Ascending aorta (tissue), 2 donors: ENCODE measurements around the gene MUC3A. TPM values are rescaled to one million over a fixed set of nuclear protein-coding genes. Genes with fewer than 3 reads are reported as not detected.
"Not testable (repeated sequence)": the region's sequence is repeated elsewhere in the genome, so short reads cannot be mapped to it uniquely, and the experiment has no call there.

Experiments used
- DNase-seq, 2 donors: peaks; one replicate each; pipeline ENCODE4 v3.0.0-alpha.2; 2019; ENCODE audit warnings: low spot score in 2 of 2
- H3K27ac ChIP-seq, 2 donors: fragments of 200-600 bp; sonication (generic); one replicate each; pipeline ENCODE4 v1.5.1; 2016 to 2017; ENCODE audit warnings: mild to moderate bottlenecking in 1 of 2
- H3K27me3 ChIP-seq: fragments of 200-600 bp; sonication (generic); one replicate; pipeline ENCODE4 v1.5.1; 2017
- H3K36me3 ChIP-seq, 2 donors: fragments of 200-600 bp; sonication (generic); one replicate each; pipeline ENCODE4 v1.5.1; 2016
- H3K4me1 ChIP-seq, 2 donors: fragments of 200-600 bp; sonication (generic); one replicate each; pipeline ENCODE4 v1.5.1; 2016 to 2017; ENCODE audit warnings: mild to moderate bottlenecking in 1 of 2
- H3K4me3 ChIP-seq, 2 donors: fragments of 200-600 bp; sonication (generic); one replicate each; pipeline ENCODE4 v1.5.1; 2016 to 2017; ENCODE audit warnings: mild to moderate bottlenecking in 1 of 2
- H3K9me3 ChIP-seq, 2 donors: fragments of 200-600 bp; sonication (generic); one replicate each; pipeline ENCODE4 v1.5.1; 2016
- intact Hi-C: fragments of 100-400 bp; cut with DNase I; formaldehyde crosslinking; loops from one replicate; pipeline ENCODE4 v1.15.1; 2023
- total RNA-seq: library from RNA; depleted of rRNA; stranded (reverse); fragments of >200 nt; gene quantifications from one replicate; pipeline ENCODE4 v1.1.0, GENCODE V29; 2016
- TF ChIP-seq, protein P1 (sequence below), 3 experiments: fragments of 200-600 bp in 2 of 3; fragments of 450-650 bp in 1 of 3; sonication (generic) in 2 of 3; IDR thresholded peaks; one replicate each; pipeline ENCODE4 v1.5.1; 2016 to 2019; ENCODE audit warnings: antibody characterized with exemption in 3 of 3, mild to moderate bottlenecking in 1 of 3, moderate library complexity in 1 of 3

MUC3A gene
- total RNA-seq, 1 donor from 2014 or later, result not detected

- Histone ChIP-seq H3K27ac (no peak overlapping the region), H3K4me1 (no peaks in the 10 kb centered on the region), H3K4me3 (no peak overlapping the region), H3K36me3 (no peaks in the 10 kb centered on the region), H3K27me3 (no peaks in the 10 kb centered on the region), H3K9me3 (no peaks in the 10 kb centered on the region)
- no peak for DNase-seq
- intact Hi-C loops, result no loop called here
- TF ChIP-seq, protein P1, sequence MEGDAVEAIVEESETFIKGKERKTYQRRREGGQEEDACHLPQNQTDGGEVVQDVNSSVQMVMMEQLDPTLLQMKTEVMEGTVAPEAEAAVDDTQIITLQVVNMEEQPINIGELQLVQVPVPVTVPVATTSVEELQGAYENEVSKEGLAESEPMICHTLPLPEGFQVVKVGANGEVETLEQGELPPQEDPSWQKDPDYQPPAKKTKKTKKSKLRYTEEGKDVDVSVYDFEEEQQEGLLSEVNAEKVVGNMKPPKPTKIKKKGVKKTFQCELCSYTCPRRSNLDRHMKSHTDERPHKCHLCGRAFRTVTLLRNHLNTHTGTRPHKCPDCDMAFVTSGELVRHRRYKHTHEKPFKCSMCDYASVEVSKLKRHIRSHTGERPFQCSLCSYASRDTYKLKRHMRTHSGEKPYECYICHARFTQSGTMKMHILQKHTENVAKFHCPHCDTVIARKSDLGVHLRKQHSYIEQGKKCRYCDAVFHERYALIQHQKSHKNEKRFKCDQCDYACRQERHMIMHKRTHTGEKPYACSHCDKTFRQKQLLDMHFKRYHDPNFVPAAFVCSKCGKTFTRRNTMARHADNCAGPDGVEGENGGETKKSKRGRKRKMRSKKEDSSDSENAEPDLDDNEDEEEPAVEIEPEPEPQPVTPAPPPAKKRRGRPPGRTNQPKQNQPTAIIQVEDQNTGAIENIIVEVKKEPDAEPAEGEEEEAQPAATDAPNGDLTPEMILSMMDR (IDR thresholded peaks at IDR 0.05), result no peak
Observed at GRCh38 chr7:100983451-100984187, 34.3 kb downstream of the MUC3A start.

GRCh38 chr7:100984241-100984918 is 35.0 kb downstream of the MUC3A start:
- H3K27ac ChIP-seq, H3K9me3 ChIP-seq, intact Hi-C loops, DNase-seq, H3K36me3 ChIP-seq, H3K27me3 ChIP-seq, H3K4me3 ChIP-seq, H3K4me1 ChIP-seq: not testable (repeated sequence)

DNA sequence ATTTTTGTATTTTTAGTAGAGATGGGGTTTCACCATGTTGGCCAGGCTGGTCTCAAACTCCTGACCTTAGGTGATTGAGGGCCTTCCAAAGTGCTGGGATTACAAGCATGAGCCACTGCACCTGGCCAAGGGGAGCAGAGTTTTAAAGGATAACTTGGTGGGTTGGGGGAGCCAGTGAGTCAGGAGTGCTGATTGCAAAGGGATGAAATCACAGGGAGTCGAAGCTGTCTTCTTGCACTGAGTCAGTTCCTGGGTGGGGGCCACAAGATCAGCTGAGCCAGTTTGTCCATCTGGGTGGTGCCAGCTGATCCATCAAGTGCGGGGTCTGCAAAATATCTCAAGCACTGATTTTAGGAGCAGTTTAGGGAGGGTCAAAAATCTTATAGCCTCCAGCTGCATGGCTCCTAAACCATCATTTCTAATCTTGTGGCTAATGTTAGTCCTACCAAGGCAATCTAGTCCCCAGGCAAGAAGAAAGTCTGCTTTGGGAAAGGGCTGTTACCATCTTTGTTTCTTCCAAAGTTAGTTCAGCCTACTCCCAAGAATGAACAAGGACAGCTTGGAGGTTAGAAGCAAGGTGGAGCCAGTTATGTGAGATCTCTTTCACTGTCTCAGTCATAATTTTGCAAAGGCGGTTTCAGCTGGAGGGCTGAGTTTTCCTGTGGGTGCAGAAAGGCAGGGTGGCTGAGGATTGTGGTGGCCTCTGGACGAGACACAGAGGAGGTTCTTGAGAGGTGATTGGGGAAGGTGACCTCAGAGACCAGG is 35.9 kb downstream of the MUC3A start:
- H3K9me3 ChIP-seq, DNase-seq, H3K36me3 ChIP-seq, H3K4me3 ChIP-seq, H3K27ac ChIP-seq, H3K27me3 ChIP-seq, H3K4me1 ChIP-seq, intact Hi-C loops: not testable (repeated sequence)

DNA sequence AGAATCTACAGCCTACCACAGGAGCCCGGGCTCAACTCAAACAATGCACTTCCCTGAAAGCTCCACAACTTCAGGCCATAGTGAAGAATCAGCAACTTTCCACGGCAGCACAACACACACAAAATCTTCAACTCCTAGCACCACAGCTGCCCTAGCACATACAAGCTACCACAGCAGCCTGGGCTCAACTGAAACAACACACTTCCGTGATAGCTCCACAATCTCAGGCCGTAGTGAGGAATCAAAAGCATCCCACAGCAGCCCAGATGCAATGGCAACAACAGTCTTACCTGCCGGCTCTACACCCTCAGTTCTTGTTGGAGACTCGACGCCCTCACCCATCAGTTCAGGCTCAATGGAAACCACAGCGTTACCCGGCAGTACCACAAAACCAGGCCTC is 42.3 kb downstream of the MUC3A start:
- Histone ChIP-seq H3K36me3 (no peaks in the 10 kb centered on the region), H3K4me3 (no peak overlapping the region), H3K27me3 (no peaks in the 10 kb centered on the region), H3K27ac (no peak overlapping the region), H3K9me3 (no peaks in the 10 kb centered on the region), H3K4me1 (no peaks in the 10 kb centered on the region)
- no peak for DNase-seq
- TF ChIP-seq, protein P1 (IDR thresholded peaks at IDR 0.05), result no peak
- intact Hi-C loops, result no loop called here

- H3K4me1 ChIP-seq, H3K9me3 ChIP-seq, intact Hi-C loops, H3K27ac ChIP-seq, DNase-seq, H3K4me3 ChIP-seq, H3K27me3 ChIP-seq, H3K36me3 ChIP-seq: not testable (repeated sequence)
Observed at GRCh38 chr7:100992280-100992679, 42.9 kb downstream of the MUC3A start.

- H3K9me3 ChIP-seq, DNase-seq, H3K4me1 ChIP-seq, H3K36me3 ChIP-seq, intact Hi-C loops, H3K27ac ChIP-seq, H3K4me3 ChIP-seq, H3K27me3 ChIP-seq: not testable (repeated sequence)
Observed at GRCh38 chr7:100994671-100995070, 45.3 kb downstream of the MUC3A start.

- H3K4me1 ChIP-seq, H3K4me3 ChIP-seq, H3K27ac ChIP-seq, intact Hi-C loops, H3K9me3 ChIP-seq, H3K36me3 ChIP-seq, DNase-seq, H3K27me3 ChIP-seq: not testable (repeated sequence)
Observed at GRCh38 chr7:100998530-100998929, 49.2 kb downstream of the MUC3A start.

GRCh38 chr7:100999334-100999733 is 50.0 kb downstream of the MUC3A start:
- DNase-seq, H3K27me3 ChIP-seq, H3K4me3 ChIP-seq, H3K36me3 ChIP-seq, H3K9me3 ChIP-seq, H3K27ac ChIP-seq, H3K4me1 ChIP-seq, intact Hi-C loops: not testable (repeated sequence)

GRCh38 chr7:101000025-101000424 is 50.7 kb downstream of the MUC3A start:
- H3K9me3 ChIP-seq, DNase-seq, H3K4me1 ChIP-seq, H3K27ac ChIP-seq, H3K36me3 ChIP-seq, H3K4me3 ChIP-seq, intact Hi-C loops, H3K27me3 ChIP-seq: not testable (repeated sequence)

- DNase-seq, result not testable (repeated sequence)
Observed at GRCh38 chr7:101002333-101002732, 53.0 kb downstream of the MUC3A start.

GRCh38 chr7:101007361-101007760 is 58.0 kb downstream of the MUC3A start:
- H3K27ac ChIP-seq, H3K27me3 ChIP-seq, H3K4me1 ChIP-seq, H3K4me3 ChIP-seq, H3K36me3 ChIP-seq, DNase-seq, H3K9me3 ChIP-seq, intact Hi-C loops: not testable (repeated sequence)

More at GRCh38 chr7:101002333-101002732, 53.0 kb downstream of the MUC3A start:
- intact Hi-C loops, H3K4me1 ChIP-seq, H3K9me3 ChIP-seq, H3K27ac ChIP-seq, H3K4me3 ChIP-seq, H3K36me3 ChIP-seq, H3K27me3 ChIP-seq: not testable (repeated sequence)
